Measurements from ENCODE around the gene HCRTR1. TPM values are rescaled to one million over a fixed set of nuclear protein-coding genes. Genes with fewer than 3 reads are reported as not detected.

HCRTR1 gene
- total and polyA plus RNA-seq, 8 donors: not detected

DNA sequence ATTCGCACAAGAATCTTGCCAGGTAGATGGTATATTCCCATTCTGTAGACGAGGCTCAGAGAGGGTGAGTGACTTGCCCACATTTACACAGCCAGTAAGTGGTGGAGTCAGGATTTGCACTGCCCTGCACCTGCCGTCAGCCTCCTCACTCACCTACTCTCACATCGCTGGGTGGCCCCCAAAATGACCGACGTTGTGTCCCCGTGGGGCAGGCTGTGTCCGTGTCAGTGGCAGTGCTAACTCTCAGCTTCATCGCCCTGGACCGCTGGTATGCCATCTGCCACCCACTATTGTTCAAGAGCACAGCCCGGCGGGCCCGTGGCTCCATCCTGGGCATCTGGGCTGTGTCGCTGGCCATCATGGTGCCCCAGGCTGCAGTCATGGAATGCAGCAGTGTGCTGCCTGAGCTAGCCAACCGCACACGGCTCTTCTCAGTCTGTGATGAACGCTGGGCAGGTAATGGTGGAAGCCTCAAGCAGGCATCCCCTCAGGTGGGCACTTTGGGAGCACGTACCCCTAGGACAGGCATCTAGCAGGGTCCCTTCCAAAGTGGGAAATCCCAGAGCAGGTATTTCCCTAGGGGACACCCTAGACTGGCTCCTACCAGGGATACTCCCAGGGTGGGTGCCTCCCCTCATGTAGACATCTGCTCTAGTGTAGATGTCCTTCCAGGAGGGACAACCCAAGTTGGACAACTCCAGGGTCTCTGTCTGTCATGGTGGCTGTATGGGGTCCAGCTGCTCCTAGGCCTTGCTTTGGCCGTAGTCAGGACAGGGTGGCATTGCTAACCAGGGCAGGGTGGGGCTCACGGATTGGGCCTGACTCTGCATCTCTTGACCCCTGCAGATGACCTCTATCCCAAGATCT lies 3.4 kb downstream of the HCRTR1 start:
- intact Hi-C loops (cut with DNase I; ENCODE audit: low total_unique reads): no loop called here
- Histone ChIP-seq H3K4me3 (no peak overlapping the region), H3K27ac (no peak overlapping the region), H3K9me3 (no peaks in the 10 kb centered on the region), H3K36me3 (peaks cover 0 to 5% (median 0%) of the 10 kb centered on the region in 4 donors), H3K27me3 (peaks cover 0 to 41% (median 27%) of the 10 kb centered on the region in 3 donors), H3K4me1 (peaks cover 11 to 19% (median 14%) of the 10 kb centered on the region in 4 donors)
- DNase-seq: no peak
- TF ChIP-seq, protein P1, sequence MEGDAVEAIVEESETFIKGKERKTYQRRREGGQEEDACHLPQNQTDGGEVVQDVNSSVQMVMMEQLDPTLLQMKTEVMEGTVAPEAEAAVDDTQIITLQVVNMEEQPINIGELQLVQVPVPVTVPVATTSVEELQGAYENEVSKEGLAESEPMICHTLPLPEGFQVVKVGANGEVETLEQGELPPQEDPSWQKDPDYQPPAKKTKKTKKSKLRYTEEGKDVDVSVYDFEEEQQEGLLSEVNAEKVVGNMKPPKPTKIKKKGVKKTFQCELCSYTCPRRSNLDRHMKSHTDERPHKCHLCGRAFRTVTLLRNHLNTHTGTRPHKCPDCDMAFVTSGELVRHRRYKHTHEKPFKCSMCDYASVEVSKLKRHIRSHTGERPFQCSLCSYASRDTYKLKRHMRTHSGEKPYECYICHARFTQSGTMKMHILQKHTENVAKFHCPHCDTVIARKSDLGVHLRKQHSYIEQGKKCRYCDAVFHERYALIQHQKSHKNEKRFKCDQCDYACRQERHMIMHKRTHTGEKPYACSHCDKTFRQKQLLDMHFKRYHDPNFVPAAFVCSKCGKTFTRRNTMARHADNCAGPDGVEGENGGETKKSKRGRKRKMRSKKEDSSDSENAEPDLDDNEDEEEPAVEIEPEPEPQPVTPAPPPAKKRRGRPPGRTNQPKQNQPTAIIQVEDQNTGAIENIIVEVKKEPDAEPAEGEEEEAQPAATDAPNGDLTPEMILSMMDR (IDR thresholded peaks at IDR 0.05): no peak
- no peak for TF ChIP-seq EP300 (IDR thresholded peaks at IDR 0.05)
- no peak for TF ChIP-seq POLR2A (IDR thresholded peaks at IDR 0.05)
- TF ChIP-seq POLR2AphosphoS5 (IDR thresholded peaks at IDR 0.05): no peak
- 91 to 95% (median 94%) methylated on average over 19 to 20 of the region's 20 CpGs for WGBS, 5 donors

DNA sequence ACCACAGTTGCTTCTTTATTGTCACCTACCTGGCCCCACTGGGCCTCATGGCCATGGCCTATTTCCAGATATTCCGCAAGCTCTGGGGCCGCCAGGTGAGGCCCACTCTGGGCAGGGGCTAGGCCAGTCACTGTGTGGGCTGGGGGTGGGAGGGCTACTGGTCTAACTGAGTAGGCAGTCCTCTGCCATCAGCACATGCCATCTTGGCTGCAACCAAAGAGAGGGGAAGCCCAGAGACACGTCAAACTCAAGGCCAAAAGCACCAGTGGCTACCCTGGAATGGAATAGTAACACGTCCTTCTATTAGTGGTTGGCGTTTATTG lies 4.0 kb downstream of the HCRTR1 start:
- H3K4me1 ChIP-seq: peaks cover 15 to 25% (median 20%) of the 10 kb centered on the region in 4 donors
- TF ChIP-seq EP300 (IDR thresholded peaks at IDR 0.05): no peak
- TF ChIP-seq, protein P1 (IDR thresholded peaks at IDR 0.05): no peak
- TF ChIP-seq POLR2A (IDR thresholded peaks at IDR 0.05): no peak
- TF ChIP-seq POLR2AphosphoS5 (IDR thresholded peaks at IDR 0.05): no peak
- peaks cover 0 to 5% (median 0%) of the 10 kb centered on the region in 4 donors for H3K36me3 ChIP-seq
- H3K9me3 ChIP-seq: no peaks in the 10 kb centered on the region
- no peak overlapping the region for H3K4me3 ChIP-seq
- no peak overlapping the region for H3K27ac ChIP-seq
- 91 to 96% (median 94%) methylated on average over 5 of the region's 5 CpGs for WGBS, 5 donors
- intact Hi-C loops (cut with DNase I; ENCODE audit: low total_unique reads): no loop called here
- H3K27me3 ChIP-seq: peaks cover 0 to 35% (median 27%) of the 10 kb centered on the region in 3 donors
- no peak for DNase-seq

DNA sequence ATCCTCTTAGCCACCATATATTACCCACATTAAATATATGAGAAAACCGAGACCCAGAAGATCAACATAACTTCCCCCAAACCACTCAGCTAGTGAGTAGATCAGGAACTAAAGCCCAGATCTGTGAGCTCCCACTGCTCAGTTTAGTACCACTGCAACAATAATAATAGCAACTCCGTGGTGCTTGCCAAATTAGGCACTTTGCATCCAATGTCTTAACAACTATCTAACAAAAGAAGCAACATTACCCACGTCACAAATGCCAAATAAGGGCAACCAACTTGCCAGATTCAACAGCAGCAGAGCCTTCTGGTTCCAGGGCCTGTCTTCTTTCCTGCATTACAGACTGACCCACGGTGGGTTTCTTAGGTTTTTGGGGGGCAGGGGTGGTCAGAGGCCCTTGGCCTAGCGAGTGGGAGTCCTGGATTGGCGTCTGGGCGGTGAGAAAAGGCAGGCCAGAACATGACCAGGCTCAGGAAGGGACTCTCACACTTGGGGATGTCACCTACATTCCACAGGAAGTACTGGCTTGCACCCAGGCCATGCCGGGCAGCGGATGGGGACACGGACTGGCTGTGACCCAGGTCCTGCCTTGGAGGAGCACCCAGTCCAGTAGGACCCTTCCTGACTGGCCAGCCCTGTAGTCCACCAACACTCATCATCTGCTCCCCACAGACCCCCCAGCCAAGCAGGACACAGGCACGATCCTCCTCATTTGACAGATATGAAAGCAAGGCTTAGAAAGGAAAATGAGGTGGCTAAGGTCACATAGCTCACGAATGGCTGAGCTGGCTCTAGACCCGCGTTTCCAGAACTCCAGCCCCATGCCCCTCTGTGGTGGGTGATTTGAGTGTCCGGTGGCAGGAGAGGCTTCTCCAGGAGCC lies 4.6 kb downstream of the HCRTR1 start:
- no peak overlapping the region for H3K4me3 ChIP-seq
- peaks cover 0 to 5% (median under 1%) of the 10 kb centered on the region in 4 donors for H3K36me3 ChIP-seq
- H3K4me1 ChIP-seq: peaks cover 21 to 31% (median 26%) of the 10 kb centered on the region in 4 donors
- H3K9me3 ChIP-seq: no peaks in the 10 kb centered on the region
- H3K27me3 ChIP-seq: peaks cover 0 to 29% (median 21%) of the 10 kb centered on the region in 3 donors
- 79 to 85% (median 83%) methylated on average over 12 to 15 of the region's 15 CpGs for WGBS, 5 donors
- no peak for DNase-seq
- TF ChIP-seq POLR2AphosphoS5 (IDR thresholded peaks at IDR 0.05): no peak
- TF ChIP-seq, protein P1 (IDR thresholded peaks at IDR 0.05): no peak
- TF ChIP-seq POLR2A (IDR thresholded peaks at IDR 0.05): no peak
- TF ChIP-seq EP300 (IDR thresholded peaks at IDR 0.05): no peak
- H3K27ac ChIP-seq: no peak overlapping the region
- intact Hi-C loops (cut with DNase I; ENCODE audit: low total_unique reads): no loop called here

DNA sequence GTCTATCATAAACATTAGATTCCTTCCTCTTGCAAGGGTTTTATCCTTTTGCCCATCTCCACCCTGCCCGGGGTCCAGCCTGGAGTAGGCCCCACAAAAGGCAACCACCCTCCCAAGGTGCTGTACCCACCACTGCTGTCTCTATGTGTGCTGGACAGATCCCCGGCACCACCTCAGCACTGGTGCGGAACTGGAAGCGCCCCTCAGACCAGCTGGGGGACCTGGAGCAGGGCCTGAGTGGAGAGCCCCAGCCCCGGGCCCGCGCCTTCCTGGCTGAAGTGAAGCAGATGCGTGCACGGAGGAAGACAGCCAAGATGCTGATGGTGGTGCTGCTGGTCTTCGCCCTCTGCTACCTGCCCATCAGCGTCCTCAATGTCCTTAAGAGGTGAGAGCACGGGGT lies 5.9 kb downstream of the HCRTR1 start:
- WGBS, 5 donors: 89 to 97% (median 94%) methylated on average over 7 to 12 of the region's 12 CpGs
- no peaks in the 10 kb centered on the region for H3K9me3 ChIP-seq

More for the DNA sequence above, 5.9 kb downstream of the HCRTR1 start:
- Histone ChIP-seq H3K4me3 (no peak overlapping the region), H3K36me3 (peaks cover 1 to 13% (median 10%) of the 10 kb centered on the region in 4 donors), H3K27me3 (peaks cover 0 to 16% (median 8%) of the 10 kb centered on the region in 3 donors), H3K4me1 (peaks cover 21 to 31% (median 26%) of the 10 kb centered on the region in 4 donors), H3K27ac (no peak overlapping the region)
- TF ChIP-seq EP300 (IDR thresholded peaks at IDR 0.05) (no peak), POLR2AphosphoS5 (IDR thresholded peaks at IDR 0.05) (no peak), POLR2A (IDR thresholded peaks at IDR 0.05) (no peak)
- TF ChIP-seq, protein P1 (IDR thresholded peaks at IDR 0.05): no peak
- intact Hi-C loops (cut with DNase I; ENCODE audit: low total_unique reads): no loop called here
- DNase-seq: no peak
